ENCODE data around the gene PPP1R12B.
"Not testable (repeated sequence)": the region's sequence is repeated elsewhere in the genome, so short reads cannot be mapped to it uniquely, and the experiment has no call there.

The PPP1R12B gene

GRCh38 chr1:202489101-202489500 is 140.6 kb downstream of the PPP1R12B start:
- DNase-seq = not testable (repeated sequence)

- not testable (repeated sequence) for DNase-seq
Observed at GRCh38 chr1:202493112-202493511, 144.6 kb downstream of the PPP1R12B start.

- no peak for DNase-seq
Observed at GRCh38 chr1:202498542-202498941, 150.0 kb downstream of the PPP1R12B start.

GRCh38 chr1:202499997-202500396 is 151.5 kb downstream of the PPP1R12B start:
- DNase-seq = not testable (repeated sequence)

- peak; percentile 1 to 63 for DNase-seq
Observed at GRCh38 chr1:202501281-202501680, 152.8 kb downstream of the PPP1R12B start.

GRCh38 chr1:202505356-202505755 is 156.9 kb downstream of the PPP1R12B start:
- DNase-seq = no peak

- peak; percentile 9 to 83 for DNase-seq
Observed at GRCh38 chr1:202505880-202506575, 157.5 kb downstream of the PPP1R12B start.

- not testable (repeated sequence) for DNase-seq
Observed at GRCh38 chr1:202508863-202509262, 160.4 kb downstream of the PPP1R12B start.

- DNase-seq = not testable (repeated sequence)
Observed at GRCh38 chr1:202513875-202514274, 165.4 kb downstream of the PPP1R12B start.

- DNase-seq = no peak
Observed at GRCh38 chr1:202516434-202516877, 168.0 kb downstream of the PPP1R12B start.

- DNase-seq = not testable (repeated sequence)
Observed at GRCh38 chr1:202517146-202517545, 168.6 kb downstream of the PPP1R12B start.

- not testable (repeated sequence) for DNase-seq
Observed at GRCh38 chr1:202518180-202518579, 169.7 kb downstream of the PPP1R12B start.

- DNase-seq = not testable (repeated sequence)
Observed at GRCh38 chr1:202518905-202519304, 170.4 kb downstream of the PPP1R12B start.

GRCh38 chr1:202520129-202520856 is 171.8 kb downstream of the PPP1R12B start:
- DNase-seq = not testable (repeated sequence)

GRCh38 chr1:202520857-202521216 is 172.3 kb downstream of the PPP1R12B start:
- DNase-seq = not testable (repeated sequence)

GRCh38 chr1:202521484-202521883 is 173.0 kb downstream of the PPP1R12B start:
- not testable (repeated sequence) for DNase-seq

- no peak for DNase-seq
Observed at GRCh38 chr1:202521886-202522285, 173.4 kb downstream of the PPP1R12B start.

- not testable (repeated sequence) for DNase-seq
Observed at GRCh38 chr1:202526056-202526455, 177.6 kb downstream of the PPP1R12B start.

GRCh38 chr1:202528096-202528722 is 179.7 kb downstream of the PPP1R12B start:
- DNase-seq = not testable (repeated sequence)

GRCh38 chr1:202530686-202531085 is 182.2 kb downstream of the PPP1R12B start:
- not testable (repeated sequence) for DNase-seq

- DNase-seq = no peak
Observed at GRCh38 chr1:202531472-202531811, 182.9 kb downstream of the PPP1R12B start.

- DNase-seq = not testable (repeated sequence)
Observed at GRCh38 chr1:202531812-202532616, 183.5 kb downstream of the PPP1R12B start.

- DNase-seq = not testable (repeated sequence)
Observed at GRCh38 chr1:202539166-202539574, 190.7 kb downstream of the PPP1R12B start.

Data from cerebellar nuclear complex (tissue), 1 donor.